OCI-LY3 (cell line): ENCODE results near the gene EPHB3.

Source experiments
- H2AFZ ChIP-seq: fragments of 200-600, 300-600 bp; shearing (Covaris generic); 2 replicates; pipeline ENCODE4 v1.6.0; 2014; ENCODE audit warnings: antibody characterized with exemption, low read depth, low read length
- H3K27ac ChIP-seq: fragments of 200-600, 300-600 bp; sonication (generic); 2 replicates; pipeline ENCODE4 v1.5.1; 2014; ENCODE audit warnings: mild to moderate bottlenecking, low read length, moderate library complexity, mixed read lengths
- H3K27me3 ChIP-seq: fragments of 200-600, 300-600 bp; sonication (generic); 2 replicates; pipeline ENCODE4 v1.6.1; 2014; ENCODE audit warnings: low read depth, low read length, mixed read lengths
- H3K36me3 ChIP-seq: fragments of 200-600, 300-600 bp; sonication (generic); replicated peaks from 2 replicates; pipeline ENCODE3; 2014; ENCODE audit warnings: low read depth, low read length, mixed read lengths
- H3K4me1 ChIP-seq: fragments of 300-600, 200-600 bp; sonication (generic); 2 replicates; pipeline ENCODE4 v1.6.1; 2014; ENCODE audit warnings: low read length, mixed read lengths
- H3K4me2 ChIP-seq: fragments of 200-600, 300-600 bp; sonication (generic); 2 replicates; pipeline ENCODE4 v1.6.1; 2014; ENCODE audit warnings: low read length, mixed read lengths
- H3K4me3 ChIP-seq: fragments of 300-600, 200-600 bp; sonication (generic); 2 replicates; pipeline ENCODE4 v1.5.1; 2014; ENCODE audit warnings: antibody characterized with exemption, mild to moderate bottlenecking, low read length, moderate library complexity
- H3K79me2 ChIP-seq: fragments of 300-600, 200-600 bp; shearing (Covaris generic); 2 replicates; pipeline ENCODE4 v1.6.1; 2014; ENCODE audit warnings: mild to moderate bottlenecking, low read length, mixed read lengths
- H3K9ac ChIP-seq: fragments of 300-600, 200-600 bp; shearing (Covaris generic); 2 replicates; pipeline ENCODE4 v1.6.0; 2014; ENCODE audit warnings: mild to moderate bottlenecking, low read length, moderate library complexity
- H3K9me3 ChIP-seq: fragments of 200-600, 300-600 bp; shearing (Covaris generic); 2 replicates; pipeline ENCODE4 v1.6.1; 2014; ENCODE audit warnings: low read length, mixed read lengths; ENCODE audit not compliant: insufficient read depth
- H4K20me1 ChIP-seq: fragments of 200-600, 300-600 bp; sonication (generic); 2 replicates; pipeline ENCODE4 v1.6.1; 2016; ENCODE audit warnings: low read length, mixed read lengths; ENCODE audit not compliant: insufficient read depth
- CTCF ChIP-seq: fragments of 200-600, 300-600 bp; sonication (generic); IDR thresholded peaks from 2 replicates; pipeline ENCODE4 v1.5.1; 2014; ENCODE audit warnings: antibody characterized with exemption, low read length, low read depth
- EZH2phosphoT487 ChIP-seq: fragments of 200-600 bp; shearing (Covaris generic); IDR thresholded peaks from 2 replicates; pipeline ENCODE4 v1.6.1; 2018; ENCODE audit warnings: antibody characterized with exemption, mixed run types, low read depth

The EPHB3 gene

DNA sequence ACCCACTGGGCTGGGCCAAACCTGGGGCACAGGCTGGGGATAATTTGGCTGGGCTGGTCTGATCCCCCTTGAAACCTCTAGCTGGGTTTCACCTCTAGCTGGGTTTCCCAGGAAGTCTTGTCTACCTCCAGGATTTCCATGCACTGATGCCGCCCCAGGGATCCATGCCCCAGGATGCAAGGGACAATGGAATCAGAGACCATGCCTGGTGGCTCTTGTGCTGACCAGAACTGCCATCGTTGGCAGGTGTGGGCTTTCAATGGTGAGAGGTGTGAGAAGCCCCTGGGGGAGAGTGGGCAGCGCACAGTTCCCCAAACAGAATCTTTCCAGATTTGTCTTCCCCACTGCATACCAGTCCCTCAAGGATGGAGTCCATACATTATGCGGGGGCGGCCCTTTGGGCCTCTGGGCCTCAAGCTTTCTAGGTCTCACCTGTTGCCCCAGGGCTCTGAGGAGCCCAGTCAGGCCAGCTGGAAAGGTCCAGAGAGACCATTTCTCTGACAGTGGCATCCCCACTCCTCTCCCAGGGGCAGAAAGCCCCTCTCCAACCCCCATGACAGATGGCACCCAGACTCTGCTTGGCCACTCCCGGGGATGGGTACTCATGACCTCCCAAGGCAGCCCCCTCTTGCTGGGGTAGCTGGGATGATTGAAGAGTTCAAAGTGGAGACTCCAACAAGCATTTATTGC lies 35.4 kb downstream of the EPHB3 start:
- H4K20me1 ChIP-seq = no peaks in the 10 kb centered on the region
- no peaks in the 10 kb centered on the region for H3K36me3 ChIP-seq
- H3K9me3 ChIP-seq = no peaks in the 10 kb centered on the region
- no peak overlapping the region for H3K4me3 ChIP-seq
- H3K4me1 ChIP-seq = no peaks in the 10 kb centered on the region
- no peaks in the 10 kb centered on the region for H3K79me2 ChIP-seq
- H3K27me3 ChIP-seq = no peaks in the 10 kb centered on the region
- H3K4me2 ChIP-seq = no peak overlapping the region
- no peak overlapping the region for H2AFZ ChIP-seq
- no peak for TF ChIP-seq CTCF
- TF ChIP-seq EZH2phosphoT487 = no peak
- H3K27ac ChIP-seq = no peak overlapping the region
- no peak overlapping the region for H3K9ac ChIP-seq

DNA sequence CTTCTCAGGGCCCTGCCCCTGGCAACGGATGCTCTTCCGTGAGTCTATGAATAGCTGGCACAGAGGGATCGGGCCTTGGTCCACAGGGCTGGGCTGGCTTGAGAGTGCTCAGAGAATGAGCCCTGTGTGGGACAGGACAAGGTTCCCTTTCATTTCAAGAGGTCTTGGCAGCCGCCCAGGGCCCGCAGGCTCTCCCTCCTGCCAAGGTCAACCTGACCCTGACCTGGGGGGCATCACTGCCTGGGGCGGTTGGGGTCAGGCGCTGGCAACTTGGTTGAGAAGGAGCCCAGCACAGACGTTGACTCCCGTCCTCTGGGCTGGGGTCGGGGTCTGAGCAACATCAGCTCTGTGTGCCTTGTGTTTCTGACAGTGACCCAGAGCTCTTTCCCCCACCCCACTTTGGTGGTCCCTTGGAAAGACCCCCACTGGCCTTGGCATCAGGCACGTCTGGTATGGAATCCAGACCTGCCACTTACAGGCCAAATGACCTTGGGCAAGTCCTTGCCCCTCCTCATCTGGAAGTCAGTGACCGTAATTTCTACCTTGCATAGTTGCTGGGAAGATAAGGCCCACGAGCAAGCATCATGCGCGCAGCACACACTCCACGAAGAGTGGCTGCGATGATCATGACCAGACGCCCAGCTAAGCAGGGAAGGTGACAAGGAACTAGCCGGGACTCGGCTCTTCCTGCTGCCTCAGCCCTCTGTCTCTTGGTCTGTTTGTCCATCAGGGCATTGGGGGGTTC lies 36.4 kb downstream of the EPHB3 start:
- TF ChIP-seq CTCF (no peak), EZH2phosphoT487 (no peak)
- Histone ChIP-seq H3K9me3 (no peaks in the 10 kb centered on the region), H4K20me1 (no peaks in the 10 kb centered on the region)

DNA sequence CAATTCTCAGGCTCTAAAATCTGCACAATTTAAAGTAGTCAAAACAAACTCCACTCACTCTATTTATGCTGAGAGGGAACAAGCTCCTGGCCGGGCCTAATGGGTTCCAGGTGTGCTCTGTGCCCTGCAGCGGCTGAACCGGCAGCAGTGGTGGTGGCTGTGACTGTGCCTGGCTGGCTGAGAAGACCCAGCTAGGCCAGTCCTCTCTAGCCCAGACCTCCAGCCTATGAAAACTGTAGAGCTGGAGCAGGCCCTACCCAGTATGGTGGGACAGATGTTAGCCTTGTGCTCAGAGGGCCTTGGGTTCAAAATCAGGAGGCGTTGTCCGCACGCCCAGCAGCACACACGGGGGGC lies 37.0 kb downstream of the EPHB3 start:
- Histone ChIP-seq H3K4me1 (no peaks in the 10 kb centered on the region), H2AFZ (no peak overlapping the region), H3K4me3 (no peak overlapping the region), H4K20me1 (no peaks in the 10 kb centered on the region), H3K36me3 (no peaks in the 10 kb centered on the region), H3K27me3 (0 out of 2 replicates have a peak, but pooled peaks cover 3% of the 10 kb centered on the region), H3K9me3 (no peaks in the 10 kb centered on the region), H3K79me2 (no peaks in the 10 kb centered on the region), H3K27ac (no peak overlapping the region), H3K4me2 (no peak overlapping the region), H3K9ac (no peak overlapping the region)
- TF ChIP-seq CTCF (no peak), EZH2phosphoT487 (no peak)

More for the DNA sequence above, 36.4 kb downstream of the EPHB3 start:
- H3K4me3 ChIP-seq = no peak overlapping the region
- H2AFZ ChIP-seq = no peak overlapping the region
- H3K27me3 ChIP-seq = no peaks in the 10 kb centered on the region
- no peak overlapping the region for H3K9ac ChIP-seq
- no peak overlapping the region for H3K4me2 ChIP-seq
- no peaks in the 10 kb centered on the region for H3K4me1 ChIP-seq
- no peaks in the 10 kb centered on the region for H3K79me2 ChIP-seq
- H3K27ac ChIP-seq = no peak overlapping the region
- no peaks in the 10 kb centered on the region for H3K36me3 ChIP-seq

DNA sequence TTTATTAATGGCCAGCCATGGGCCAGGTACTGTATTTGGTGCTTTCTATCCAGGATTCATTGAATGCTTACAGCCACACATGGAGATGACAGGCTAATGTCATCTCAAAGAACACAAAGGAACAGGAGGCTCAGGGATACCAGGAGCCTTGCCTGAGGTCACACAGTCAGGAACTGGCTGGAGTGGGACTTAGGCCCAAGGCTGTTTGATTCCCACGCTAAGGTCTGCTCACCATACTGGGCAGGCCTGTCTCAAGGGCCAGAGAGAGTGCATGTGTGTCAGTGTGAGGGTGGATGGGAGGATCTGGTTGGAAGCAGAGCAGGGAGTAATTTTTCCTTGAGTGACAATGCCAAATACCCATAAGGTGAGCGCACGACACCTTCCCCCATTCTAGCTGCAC lies 37.6 kb downstream of the EPHB3 start:
- 0 out of 2 replicates have a peak, but pooled peaks cover 3% of the 10 kb centered on the region for H3K27me3 ChIP-seq
- H2AFZ ChIP-seq = no peak overlapping the region
- no peak overlapping the region for H3K27ac ChIP-seq

More for the DNA sequence above, 37.6 kb downstream of the EPHB3 start:
- Histone ChIP-seq H3K9me3 (no peaks in the 10 kb centered on the region), H3K4me2 (no peak overlapping the region), H4K20me1 (no peaks in the 10 kb centered on the region), H3K9ac (no peak overlapping the region), H3K4me3 (no peak overlapping the region), H3K4me1 (no peaks in the 10 kb centered on the region), H3K79me2 (no peaks in the 10 kb centered on the region), H3K36me3 (no peaks in the 10 kb centered on the region)
- no peak for TF ChIP-seq CTCF
- TF ChIP-seq EZH2phosphoT487 = no peak
